ENCODE measurements around the gene EEF2. TPM values are rescaled to one million over a fixed set of nuclear protein-coding genes. Genes with fewer than 3 reads are reported as not detected.
"Not testable (repeated sequence)": the region's sequence is repeated elsewhere in the genome, so short reads cannot be mapped to it uniquely, and the experiment has no call there.

The EEF2 gene
- total RNA-seq, 2 experiments from 2014 or later: 2,756 to 2,866 TPM

DNA sequence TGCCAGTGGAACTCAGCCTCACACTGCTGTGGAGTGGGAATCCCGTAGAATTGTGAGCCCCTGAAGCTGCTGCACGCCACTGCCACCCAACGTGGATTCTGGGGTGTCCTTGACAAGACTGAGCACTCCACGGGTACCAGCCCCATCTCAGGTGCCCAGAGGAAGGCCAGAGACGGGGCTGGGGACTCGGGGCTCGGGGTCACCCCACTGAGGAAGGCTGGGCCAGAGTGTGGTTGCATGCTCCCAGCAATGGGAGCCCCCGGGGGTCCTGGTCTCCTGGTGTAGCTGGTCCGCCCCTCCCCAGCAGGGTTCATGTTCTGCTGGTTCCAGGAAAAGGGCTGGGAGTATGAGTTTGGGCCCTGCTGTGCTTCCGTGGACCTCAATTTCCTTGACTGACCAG lies 29.6 kb downstream of the EEF2 start:
- intact Hi-C loops (cut with DNase I, micrococcal nuclease): no loop called here

GRCh38 chr19:3955276-3955675 lies 30.0 kb downstream of the EEF2 start:
- POLR2A ChIA-PET, H3K27ac Mint-ChIP-seq: not testable (repeated sequence)
- CTCF ChIA-PET: interaction anchor here (1.6 kb wide), 1 partner anchor 33 kb away, joined by 5 read pairs; no protein-coding TSS in a partner anchor

More for the DNA sequence above, 29.6 kb downstream of the EEF2 start:
- ATAC-seq (ENCODE audit: poor library complexity) (no peak), DNase-seq (no peak)
- Mint-ChIP-seq H3K27me3 (peaks cover 6% of the 10 kb centered on the region), H3K4me3 (no peak overlapping the region), H3K36me3 (ENCODE audit: low read depth) (peaks cover 7% of the 10 kb centered on the region), H3K4me1 (ENCODE audit: low read depth) (peaks cover 6% of the 10 kb centered on the region), H3K9me3 (no peaks in the 10 kb centered on the region), H3K27ac (no peak overlapping the region)
- ChIA-PET CTCF (interaction anchor here (1.6 kb wide), 1 partner anchor 32 kb away, joined by 5 read pairs; no protein-coding TSS in a partner anchor), POLR2A (no interaction called here)
- Histone ChIP-seq H3K27me3 (ENCODE audit: control insufficient read depth in 1 of 2, insufficient read depth in 2 of 2, low read length in 2 of 2) (no peaks in the 10 kb centered on the region), H3K27ac (ENCODE audit: low read depth in 1 of 2, low read length in 2 of 2) (no peak overlapping the region), H3K9me3 (ENCODE audit: control insufficient read depth in 1 of 2, insufficient read depth in 1 of 2, low read length in 2 of 2) (no peaks in the 10 kb centered on the region), H3K4me1 (ENCODE audit: insufficient read depth, low read length) (peaks cover 11% of the 10 kb centered on the region), H3K36me3 (ENCODE audit: insufficient read depth, low read length) (peaks cover 25% of the 10 kb centered on the region), H3K4me3 (ENCODE audit: low read length) (no peak overlapping the region)
- TF ChIP-seq, protein P1, sequence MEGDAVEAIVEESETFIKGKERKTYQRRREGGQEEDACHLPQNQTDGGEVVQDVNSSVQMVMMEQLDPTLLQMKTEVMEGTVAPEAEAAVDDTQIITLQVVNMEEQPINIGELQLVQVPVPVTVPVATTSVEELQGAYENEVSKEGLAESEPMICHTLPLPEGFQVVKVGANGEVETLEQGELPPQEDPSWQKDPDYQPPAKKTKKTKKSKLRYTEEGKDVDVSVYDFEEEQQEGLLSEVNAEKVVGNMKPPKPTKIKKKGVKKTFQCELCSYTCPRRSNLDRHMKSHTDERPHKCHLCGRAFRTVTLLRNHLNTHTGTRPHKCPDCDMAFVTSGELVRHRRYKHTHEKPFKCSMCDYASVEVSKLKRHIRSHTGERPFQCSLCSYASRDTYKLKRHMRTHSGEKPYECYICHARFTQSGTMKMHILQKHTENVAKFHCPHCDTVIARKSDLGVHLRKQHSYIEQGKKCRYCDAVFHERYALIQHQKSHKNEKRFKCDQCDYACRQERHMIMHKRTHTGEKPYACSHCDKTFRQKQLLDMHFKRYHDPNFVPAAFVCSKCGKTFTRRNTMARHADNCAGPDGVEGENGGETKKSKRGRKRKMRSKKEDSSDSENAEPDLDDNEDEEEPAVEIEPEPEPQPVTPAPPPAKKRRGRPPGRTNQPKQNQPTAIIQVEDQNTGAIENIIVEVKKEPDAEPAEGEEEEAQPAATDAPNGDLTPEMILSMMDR (IDR thresholded peaks at IDR 0.05): no peak

GRCh38 chr19:3954107-3954506 lies 31.2 kb downstream of the EEF2 start:
- intact Hi-C loops (cut with DNase I, micrococcal nuclease): no loop called here
- TF ChIP-seq, protein P1 (IDR thresholded peaks at IDR 0.05): no peak
- Histone ChIP-seq H3K27ac (ENCODE audit: low read depth in 1 of 2, low read length in 2 of 2) (no peak overlapping the region), H3K4me3 (ENCODE audit: low read length) (no peak overlapping the region), H3K27me3 (ENCODE audit: control insufficient read depth in 1 of 2, insufficient read depth in 2 of 2, low read length in 2 of 2) (no peaks in the 10 kb centered on the region), H3K36me3 (ENCODE audit: insufficient read depth, low read length) (peaks cover 12% of the 10 kb centered on the region), H3K9me3 (ENCODE audit: control insufficient read depth in 1 of 2, insufficient read depth in 1 of 2, low read length in 2 of 2) (no peaks in the 10 kb centered on the region), H3K4me1 (ENCODE audit: insufficient read depth, low read length) (peaks cover 16% of the 10 kb centered on the region)
- peaks cover 7% of the 10 kb centered on the region for H3K36me3 Mint-ChIP-seq (ENCODE audit: low read depth)
- no peak overlapping the region for H3K4me3 Mint-ChIP-seq
- peaks cover 6% of the 10 kb centered on the region for H3K4me1 Mint-ChIP-seq (ENCODE audit: low read depth)
- DNase-seq (no peak), ATAC-seq (ENCODE audit: poor library complexity) (no peak)
- peaks cover 6% of the 10 kb centered on the region for H3K27me3 Mint-ChIP-seq
- ChIA-PET POLR2A (interaction anchor here (1.2 kb wide), 1 partner anchor 33 kb away, joined by 3 read pairs; no protein-coding TSS in a partner anchor), CTCF (no interaction called here)
- no peaks in the 10 kb centered on the region for H3K9me3 Mint-ChIP-seq
- H3K27ac Mint-ChIP-seq: no peak overlapping the region

More at GRCh38 chr19:3955276-3955675, 30.0 kb downstream of the EEF2 start:
- H3K27ac ChIP-seq (ENCODE audit: low read depth in 1 of 2, low read length in 2 of 2); H3K9me3 Mint-ChIP-seq; H3K4me1 Mint-ChIP-seq (ENCODE audit: low read depth); DNase-seq; ATAC-seq (ENCODE audit: poor library complexity); H3K4me3 Mint-ChIP-seq; H3K36me3 Mint-ChIP-seq (ENCODE audit: low read depth); H3K27me3 ChIP-seq (ENCODE audit: control insufficient read depth in 1 of 2, insufficient read depth in 2 of 2, low read length in 2 of 2); H3K27me3 Mint-ChIP-seq; H3K4me3 ChIP-seq (ENCODE audit: low read length); H3K9me3 ChIP-seq (ENCODE audit: control insufficient read depth in 1 of 2, insufficient read depth in 1 of 2, low read length in 2 of 2); intact Hi-C loops (cut with DNase I, micrococcal nuclease): not testable (repeated sequence)
- H3K4me1 ChIP-seq (ENCODE audit: insufficient read depth, low read length): peaks cover 15% of the 10 kb centered on the region
- H3K36me3 ChIP-seq (ENCODE audit: insufficient read depth, low read length): peaks cover 22% of the 10 kb centered on the region

GRCh38 chr19:3952755-3953276 lies 32.4 kb downstream of the EEF2 start:
- H3K27ac Mint-ChIP-seq: not testable (repeated sequence)

More at GRCh38 chr19:3952755-3953276, 32.4 kb downstream of the EEF2 start:
- H3K9me3 ChIP-seq (ENCODE audit: control insufficient read depth in 1 of 2, insufficient read depth in 1 of 2, low read length in 2 of 2); H3K4me3 ChIP-seq (ENCODE audit: low read length); DNase-seq; H3K36me3 ChIP-seq (ENCODE audit: insufficient read depth, low read length); intact Hi-C loops (cut with DNase I, micrococcal nuclease); CTCF ChIA-PET; H3K27me3 Mint-ChIP-seq; H3K27me3 ChIP-seq (ENCODE audit: control insufficient read depth in 1 of 2, insufficient read depth in 2 of 2, low read length in 2 of 2); H3K27ac ChIP-seq (ENCODE audit: low read depth in 1 of 2, low read length in 2 of 2); ATAC-seq (ENCODE audit: poor library complexity); H3K36me3 Mint-ChIP-seq (ENCODE audit: low read depth); H3K4me1 Mint-ChIP-seq (ENCODE audit: low read depth); H3K9me3 Mint-ChIP-seq; H3K4me3 Mint-ChIP-seq; POLR2A ChIA-PET: not testable (repeated sequence)
- peaks cover 16% of the 10 kb centered on the region for H3K4me1 ChIP-seq (ENCODE audit: insufficient read depth, low read length)

Measured in CD4-positive, alpha-beta T cell (primary cell).